ENCODE results near the gene FIZ1.

The FIZ1 gene

GRCh38 chr19:55635856-55636440, 36.6 kb upstream of the FIZ1 start:
- DNase-seq = no peak

- DNase-seq = no peak
Observed at GRCh38 chr19:55635334-55635717, 36.0 kb upstream of the FIZ1 start.

GRCh38 chr19:55633861-55634260, 34.5 kb upstream of the FIZ1 start:
- DNase-seq = no peak

- peak; percentile 83 for DNase-seq
Observed at GRCh38 chr19:55632463-55632834, 33.1 kb upstream of the FIZ1 start.

- DNase-seq = no peak
Observed at GRCh38 chr19:55626350-55626749, 27.0 kb upstream of the FIZ1 start.

GRCh38 chr19:55625004-55625326, 25.6 kb upstream of the FIZ1 start:
- no peak for DNase-seq

- peak; percentile 76 for DNase-seq
Observed at GRCh38 chr19:55624109-55625003, 25.0 kb upstream of the FIZ1 start, which contains the start of gene ZNF784. TSS of gene ZNF784 (minus strand) at chr19:55624566. CDS start at chr19:55624561, 5 bp downstream.

GRCh38 chr19:55623561-55623960, 24.2 kb upstream of the FIZ1 start:
- DNase-seq = no peak

- no peak for DNase-seq
Observed at GRCh38 chr19:55623130-55623529, 23.8 kb upstream of the FIZ1 start.

GRCh38 chr19:55622242-55622969, 23.1 kb upstream of the FIZ1 start:
- DNase-seq = no peak

- no peak for DNase-seq
Observed at GRCh38 chr19:55621673-55622231, 22.4 kb upstream of the FIZ1 start.

- no peak for DNase-seq
Observed at GRCh38 chr19:55621205-55621672, 21.9 kb upstream of the FIZ1 start.

- no peak for DNase-seq
Observed at GRCh38 chr19:55620410-55621204, 21.3 kb upstream of the FIZ1 start.

- no peak for DNase-seq
Observed at GRCh38 chr19:55619286-55619685, 20.0 kb upstream of the FIZ1 start.

GRCh38 chr19:55618426-55618825, 19.1 kb upstream of the FIZ1 start:
- DNase-seq = no peak

GRCh38 chr19:55617426-55617825, 18.1 kb upstream of the FIZ1 start:
- DNase-seq = no peak

- DNase-seq = no peak
Observed at GRCh38 chr19:55616395-55616875, 17.1 kb upstream of the FIZ1 start.

GRCh38 chr19:55615543-55616394, 16.5 kb upstream of the FIZ1 start:
- DNase-seq = no peak

GRCh38 chr19:55614711-55615542, 15.6 kb upstream of the FIZ1 start:
- no peak for DNase-seq

GRCh38 chr19:55613930-55614710, 14.8 kb upstream of the FIZ1 start:
- DNase-seq = no peak
